ENCODE results near the gene MAML2. TPM values are rescaled to one million over a fixed set of nuclear protein-coding genes. Genes with fewer than 3 reads are reported as not detected.

The MAML2 gene
- total and polyA plus RNA-seq, 2 of the 8 experiments (the other 6 are each of a cell fraction or from before 2014, with no cell fraction given), result 3.8 to 6.6 TPM

DNA sequence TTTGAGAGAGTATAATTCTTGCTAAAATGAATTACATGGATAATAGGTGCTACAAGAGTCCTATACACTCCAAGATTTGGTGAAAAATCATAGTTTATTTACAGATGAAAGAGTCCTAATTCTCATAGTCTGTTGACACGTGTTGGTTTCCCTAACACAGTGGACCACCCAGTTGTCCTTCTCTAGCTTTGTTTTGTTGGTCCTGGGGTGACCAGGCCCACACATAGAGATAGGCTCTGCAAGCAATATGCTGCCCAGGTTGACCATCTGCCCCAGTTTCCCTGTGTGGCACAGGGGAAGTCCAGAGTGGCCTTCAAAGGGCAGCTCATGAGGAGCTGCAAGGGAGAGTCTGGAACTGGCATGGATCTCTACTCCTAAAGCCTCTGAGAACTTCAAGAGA, 184.9 kb downstream of the MAML2 start:
- no peak for FAIRE-seq
- no peak for DNase-seq (ENCODE audit: low read depth in 1 of 2, low spot score in 2 of 2)
- Histone ChIP-seq H2AFZ (ENCODE audit: low read length) (no peak overlapping the region), H3K4me3 (ENCODE audit: extremely low read depth in 1 of 4, insufficient read depth in 2 of 4, low read depth in 3 of 4, low read length in 4 of 4) (no peak overlapping the region), H3K9ac (replicated peaks in 1 of 4; ENCODE audit: extremely low read depth in 1 of 4, low read depth in 3 of 4, low read length in 3 of 4) (no peak overlapping the region), H3K79me2 (ENCODE audit: control insufficient read depth in 1 of 2, insufficient read depth in 2 of 2, low read length in 2 of 2) (no peaks in the 10 kb centered on the region), H2BK120ac (replicated peaks; ENCODE audit: low read depth, low read length) (no peak overlapping the region), H4K5ac (ENCODE audit: insufficient read length, low read depth, low read length) (no peak overlapping the region), H3K79me1 (ENCODE audit: low read depth, low read length) (no peaks in the 10 kb centered on the region; the same call in 1 of the 2 replicates), H3K23me2 (ENCODE audit: low read depth, low read length) (no peaks in the 10 kb centered on the region), H4K20me1 (replicated peaks in 1 of 2; ENCODE audit: control insufficient read depth in 1 of 2, insufficient read depth in 2 of 2, low read length in 2 of 2) (no peaks in the 10 kb centered on the region), H2BK5ac (ENCODE audit: low read depth, low read length) (no peak overlapping the region; the same call in 1 of the 2 replicates), H3K18ac (ENCODE audit: extremely low read depth, low read length) (no peak overlapping the region), H2BK20ac (ENCODE audit: low read length) (no peak overlapping the region), H3K14ac (ENCODE audit: insufficient read length) (no peak overlapping the region), H4K91ac (replicated peaks; ENCODE audit: insufficient read length, low read length) (no peak overlapping the region), H2AK5ac (ENCODE audit: low read depth, low read length) (no peak overlapping the region), H3K4ac (replicated peaks; ENCODE audit: insufficient read length, low read depth, low read length) (no peak overlapping the region), H3K27ac (ENCODE audit: low read depth, low read length) (no peak overlapping the region), H3K27me3 (replicated peaks in 1 of 4; ENCODE audit: control insufficient read depth in 3 of 4, extremely low read depth in 1 of 4, insufficient read depth in 3 of 4, low read length in 3 of 4) (no peaks in the 10 kb centered on the region), H3K36me3 (ENCODE audit: control insufficient read depth in 2 of 4, insufficient read depth in 4 of 4, low read length in 3 of 4) (no peaks in the 10 kb centered on the region), H4K8ac (ENCODE audit: extremely low read depth, insufficient read depth, low read length) (no peak overlapping the region), H3K9me3 (ENCODE audit: insufficient read depth in 2 of 2, low read depth in 1 of 2, low read length in 1 of 2) (no peaks in the 10 kb centered on the region), H3K4me2 (ENCODE audit: insufficient read depth in 1 of 2, low read depth in 2 of 2, low read length in 2 of 2) (no peak overlapping the region), H2BK15ac (ENCODE audit: low read length) (no peak overlapping the region; the same call in 1 of the 2 replicates), H3K23ac (ENCODE audit: insufficient read length) (no peak overlapping the region), H3K4me1 (replicated peaks in 1 of 4; ENCODE audit: control insufficient read depth in 3 of 4, insufficient read depth in 4 of 4, low read length in 3 of 4) (peaks cover 0 to 19% (median 6%) of the 10 kb centered on the region in 4 experiments; a peak in 4 of 7 replicates), H3K56ac (replicated peaks; ENCODE audit: insufficient read length, low read depth, low read length) (no peak overlapping the region), H2BK12ac (ENCODE audit: low read depth, low read length) (no peak overlapping the region)
- ChIA-PET CTCF (ENCODE audit: partially characterized antibody) (interaction anchor here (0.7 to 2.2 kb wide), 6 partner anchors 11 to 185 kb away, joined by 3 to 8 read pairs (median 4); partner anchors contain the start of gene MAML2), POLR2A (ENCODE audit: partially characterized antibody) (no interaction called here)
- WGBS, 2 experiments (ENCODE audit: extremely low coverage in 1 of 2, insufficient coverage in 1 of 2, insufficient read length in 1 of 2, insufficient replicate concordance in 2 of 2, low coverage in 1 of 2, low lambda C conversion rate in 2 of 2, missing lambda C conversion rate in 1 of 2), result 94% methylated on average over 1 of the region's 1 CpG; no CpG with 5 or more reads in 1 of the 2 experiments
- no peak for TF ChIP-seq SP2 (IDR thresholded peaks at IDR 0.05; ENCODE audit: low read length)
